Glomerular visceral epithelial cell (primary cell): ENCODE results near the gene KCNQ5.
A peak's percentile ranks its signal among the peaks of the same experiment; 100 is the strongest.

Experiments
- DNase-seq: peaks from one replicate; pipeline ENCODE4 v3.0.0-alpha.2; 2016; ENCODE audit errors: extremely low spot score

KCNQ5 gene

DNA sequence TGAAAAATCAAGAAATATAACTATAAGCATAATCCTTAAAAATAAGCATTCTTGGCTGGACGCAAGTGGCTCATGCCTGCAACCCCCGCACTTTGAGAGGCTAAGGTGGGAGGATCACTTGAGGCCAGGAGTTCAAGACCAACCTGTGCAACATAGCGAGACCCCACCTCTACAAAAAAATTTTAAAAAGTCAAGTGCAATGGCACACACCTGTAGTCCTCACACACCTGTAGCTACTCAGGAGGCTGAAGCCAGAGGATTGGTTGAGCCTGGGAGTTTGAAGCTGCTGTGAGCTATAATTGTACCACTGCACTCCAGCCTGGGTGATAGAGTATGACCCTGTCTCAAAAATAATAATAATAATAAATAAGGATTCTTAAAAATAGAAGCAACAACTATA lies 494.5 kb downstream of the KCNQ5 start:
- no peak for DNase-seq

DNA sequence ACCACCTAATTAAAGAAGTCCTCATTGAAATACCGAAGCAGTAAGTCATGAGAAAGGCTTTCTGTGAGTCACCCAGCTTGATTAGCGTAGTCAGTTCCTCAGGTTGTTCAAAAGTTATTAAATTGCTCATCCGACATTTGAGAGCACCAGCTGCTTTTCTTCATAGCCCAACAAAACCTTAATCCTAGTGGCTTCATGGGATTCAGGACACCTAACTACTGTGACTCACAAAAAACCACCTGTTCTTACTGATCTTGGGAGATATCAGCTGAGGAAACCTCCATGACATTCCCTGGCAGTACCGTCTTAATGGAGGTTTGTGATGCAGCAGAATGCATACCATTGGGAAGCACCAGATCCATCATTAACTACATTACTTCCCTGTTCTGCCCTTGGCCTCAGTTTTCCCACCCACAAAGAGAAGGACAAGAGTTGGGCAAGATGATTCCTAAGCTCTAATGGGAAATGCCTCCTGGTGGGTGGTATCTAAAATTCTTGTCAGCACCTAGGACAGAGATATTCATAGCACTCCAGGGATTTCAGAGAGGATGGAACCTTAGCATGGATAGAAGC lies 499.6 kb downstream of the KCNQ5 start:
- peak; percentile 16 for DNase-seq

DNA sequence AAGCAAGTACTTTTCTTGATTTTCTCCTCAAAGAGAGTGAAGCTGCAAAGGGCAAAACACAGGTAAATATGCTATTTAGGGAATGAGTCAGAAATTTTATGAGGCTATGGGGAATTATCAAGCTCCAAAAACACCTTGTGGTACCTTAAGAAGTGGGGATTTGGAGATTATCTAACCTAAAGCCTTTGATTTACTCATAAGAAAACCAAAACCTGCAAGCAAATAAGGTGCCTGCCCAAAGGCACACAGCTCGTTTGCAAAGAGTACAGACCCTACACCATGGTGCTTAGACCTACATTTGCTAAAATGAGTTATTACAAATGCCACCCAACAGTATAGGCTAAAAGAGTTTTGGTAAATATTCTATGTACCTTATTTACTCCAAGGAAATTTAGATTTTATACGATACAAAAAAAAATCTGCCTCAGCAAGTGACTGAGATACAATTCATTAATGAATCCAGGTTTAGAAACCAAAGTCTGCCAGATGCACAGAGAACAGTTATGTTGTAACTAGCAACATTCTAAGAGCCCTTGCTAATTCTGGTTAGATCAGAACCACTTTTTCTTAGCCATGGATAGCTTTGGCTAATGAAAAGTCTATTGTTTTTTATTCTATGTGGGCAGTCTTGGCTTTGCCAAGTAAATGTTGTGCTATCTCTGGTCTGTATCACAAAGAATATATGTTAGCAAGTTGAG lies 501.9 kb downstream of the KCNQ5 start:
- DNase-seq, result no peak

DNA sequence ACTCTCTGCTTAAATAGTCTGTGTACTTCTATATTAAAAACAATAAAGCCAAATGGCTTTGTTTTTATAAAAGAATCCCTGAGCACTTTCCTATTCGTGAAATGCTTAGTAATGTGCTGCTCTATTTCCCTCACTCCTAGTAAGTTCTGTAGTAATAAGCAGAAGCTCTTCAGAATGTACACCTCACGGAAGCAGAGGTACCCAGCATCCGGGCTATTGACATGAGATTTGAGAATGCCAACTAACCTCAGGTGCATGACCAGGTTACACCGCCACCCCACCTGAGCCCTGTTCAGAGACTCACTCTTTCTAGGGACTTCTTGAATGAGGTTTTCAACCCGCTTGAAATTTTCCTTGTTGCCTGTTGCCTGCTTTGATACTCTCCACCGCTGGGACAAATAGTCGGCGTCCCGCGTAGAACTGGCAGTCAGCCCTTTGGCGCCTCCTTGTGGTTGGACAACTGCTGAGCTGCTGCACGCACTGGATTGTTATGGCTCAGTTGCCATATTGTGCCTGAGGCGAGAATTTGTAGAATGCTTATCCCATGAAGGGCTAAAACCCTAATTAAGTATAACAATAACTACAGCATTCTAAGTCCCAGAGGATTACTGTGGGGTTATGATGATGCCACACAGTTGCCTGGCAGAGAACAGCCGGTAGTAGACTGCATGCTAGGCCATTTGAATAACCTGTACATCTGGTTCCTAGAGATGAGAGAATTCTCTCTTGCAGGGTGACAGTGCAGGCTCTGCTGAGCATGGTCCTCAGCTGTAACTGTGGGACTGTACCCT lies 508.0 kb downstream of the KCNQ5 start:
- peak; percentile 70 for DNase-seq

DNA sequence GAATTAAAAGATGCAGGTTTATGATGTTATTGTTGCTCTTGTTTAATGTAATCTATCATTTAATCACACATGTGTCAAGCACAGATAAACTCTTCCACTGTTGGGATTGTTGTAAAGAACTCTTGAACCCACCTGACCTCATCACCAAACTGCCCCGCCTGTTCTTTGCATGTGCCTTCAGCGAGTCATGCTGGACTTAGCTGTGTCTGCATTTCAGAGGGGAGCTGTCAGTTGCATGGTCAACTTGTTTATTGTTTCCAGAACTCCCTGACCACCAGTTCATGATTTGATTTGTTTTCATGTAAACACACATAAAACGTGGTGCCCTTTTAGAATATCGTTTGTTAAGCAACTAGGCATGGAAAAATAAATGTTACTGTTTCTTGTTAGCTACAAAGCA lies 509.8 kb downstream of the KCNQ5 start:
- no peak for DNase-seq

DNA sequence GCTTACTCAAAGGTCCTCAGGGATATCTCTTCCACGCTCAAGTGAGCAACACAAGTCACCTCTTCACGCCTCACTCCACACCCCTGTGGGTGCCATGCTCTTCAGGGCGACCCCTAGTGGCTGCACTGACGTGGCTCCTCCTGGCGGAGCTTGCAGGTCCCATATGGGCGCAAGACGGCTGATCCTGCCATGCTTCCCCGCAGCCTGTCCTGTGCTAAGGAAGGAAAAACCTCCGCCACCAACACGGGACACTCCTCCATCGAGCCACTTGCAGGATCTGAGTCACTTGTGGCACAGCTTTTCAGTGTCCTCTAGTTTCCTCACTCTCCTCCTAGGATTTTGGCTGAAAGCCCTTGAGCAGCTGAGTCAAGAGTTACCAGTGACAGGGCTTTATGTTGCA lies 512.7 kb downstream of the KCNQ5 start:
- no peak for DNase-seq

DNA sequence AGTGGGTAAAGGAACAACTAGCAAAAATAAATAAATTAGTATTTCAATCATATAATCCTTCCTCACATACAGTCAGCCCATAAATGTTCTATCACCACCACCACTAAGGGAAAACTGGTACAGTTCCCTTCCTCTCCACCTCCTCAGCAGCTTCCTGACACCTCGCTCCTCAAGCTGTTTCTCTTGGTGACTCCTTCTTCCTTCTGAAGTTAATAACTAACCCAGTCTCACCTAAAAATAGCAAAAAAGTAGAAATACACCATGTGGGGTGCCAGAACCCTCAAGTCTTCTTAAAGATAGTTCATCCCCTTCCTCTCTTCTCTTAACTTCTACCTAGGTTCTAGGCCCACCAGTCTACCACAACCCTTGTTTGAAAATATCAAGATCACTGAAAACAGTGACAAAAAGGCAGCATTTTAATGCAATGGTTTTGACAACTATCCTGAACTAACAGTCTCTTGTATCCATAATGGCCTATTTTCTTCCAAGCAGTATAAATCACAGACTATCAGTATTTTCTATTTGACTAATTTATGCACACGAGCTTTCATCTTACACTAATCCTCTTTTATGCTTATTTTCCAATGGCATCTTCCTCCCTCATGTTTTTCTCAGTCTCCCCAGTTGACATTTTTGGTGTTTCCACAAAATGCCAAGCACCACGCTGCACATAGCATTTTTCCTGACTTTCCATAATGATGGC lies 518.0 kb downstream of the KCNQ5 start:
- no peak for DNase-seq

DNA sequence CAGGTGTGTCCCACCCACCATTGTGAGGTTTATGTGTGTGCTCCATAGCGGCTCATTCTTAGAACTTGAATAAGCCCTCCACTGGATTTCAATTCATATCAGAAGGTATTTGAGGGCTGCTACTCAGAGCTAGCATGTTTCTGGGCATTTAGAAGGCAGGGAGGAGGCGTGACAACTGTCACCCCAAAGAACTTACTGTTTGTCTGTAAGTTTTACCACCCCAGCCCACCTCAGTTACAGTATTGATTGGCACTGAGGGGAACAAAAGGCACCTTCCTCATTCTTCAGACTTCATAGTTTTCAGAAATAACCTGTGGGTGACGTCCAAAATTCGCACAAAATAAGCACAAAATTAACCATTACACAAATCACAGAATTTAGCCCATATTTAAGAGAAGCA lies 521.7 kb downstream of the KCNQ5 start:
- DNase-seq, result no peak

DNA sequence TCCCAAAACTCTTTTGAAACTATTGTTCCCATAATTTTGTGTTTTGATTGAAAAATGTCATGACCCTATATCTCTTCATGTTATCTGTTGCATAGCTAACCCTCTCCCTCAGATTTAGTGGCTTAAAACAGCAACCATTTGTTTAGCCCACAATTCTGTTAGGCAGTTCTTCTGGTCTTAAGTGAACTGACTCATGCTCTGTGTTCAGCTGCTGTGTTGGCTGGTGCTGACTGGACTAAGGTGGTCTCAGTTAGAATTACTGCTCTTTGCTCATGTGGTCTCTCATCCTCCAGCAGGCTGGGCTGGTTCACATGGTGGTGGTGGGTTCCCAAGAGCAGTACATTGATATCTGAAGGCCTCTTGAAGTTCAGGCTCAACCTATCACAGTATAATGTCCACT lies 522.7 kb downstream of the KCNQ5 start:
- no peak for DNase-seq

DNA sequence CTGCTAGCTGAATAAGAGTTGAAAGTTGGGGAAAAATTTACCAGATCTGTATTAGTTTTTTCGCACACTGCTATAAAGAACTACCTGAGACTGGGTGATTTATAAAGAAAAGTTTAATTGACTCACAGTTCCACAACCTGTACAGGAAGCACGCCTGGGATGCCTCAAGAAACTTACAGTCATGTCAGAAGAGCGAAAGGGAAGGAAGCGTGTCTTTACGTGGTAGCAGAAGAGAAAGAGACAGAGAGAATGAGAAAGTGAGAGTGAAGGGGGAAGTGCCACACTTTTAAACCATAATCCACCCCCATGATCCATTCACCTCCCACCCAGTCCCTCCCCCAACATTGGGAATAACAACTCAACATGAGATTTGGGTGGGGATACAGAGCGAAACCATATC lies 523.8 kb downstream of the KCNQ5 start:
- DNase-seq, result no peak

DNA sequence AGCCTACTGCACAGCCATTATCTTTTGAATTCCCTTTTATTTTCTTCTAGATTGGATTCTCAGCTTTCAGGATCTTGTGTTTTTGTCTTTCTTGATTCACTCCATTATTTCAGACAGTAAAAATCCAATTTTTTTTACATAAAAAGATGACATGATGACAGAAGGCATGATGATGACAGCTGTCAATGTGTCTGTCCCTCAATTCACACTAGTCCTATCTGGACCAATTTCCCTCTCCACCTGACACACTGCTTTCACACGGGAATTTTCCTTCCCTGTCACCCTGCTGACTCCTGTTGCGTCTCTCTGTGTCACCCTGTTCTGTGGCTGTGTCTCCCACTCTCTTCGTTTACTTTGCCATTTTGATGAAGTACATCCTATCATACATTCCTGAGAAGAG lies 529.9 kb downstream of the KCNQ5 start:
- DNase-seq, result no peak

DNA sequence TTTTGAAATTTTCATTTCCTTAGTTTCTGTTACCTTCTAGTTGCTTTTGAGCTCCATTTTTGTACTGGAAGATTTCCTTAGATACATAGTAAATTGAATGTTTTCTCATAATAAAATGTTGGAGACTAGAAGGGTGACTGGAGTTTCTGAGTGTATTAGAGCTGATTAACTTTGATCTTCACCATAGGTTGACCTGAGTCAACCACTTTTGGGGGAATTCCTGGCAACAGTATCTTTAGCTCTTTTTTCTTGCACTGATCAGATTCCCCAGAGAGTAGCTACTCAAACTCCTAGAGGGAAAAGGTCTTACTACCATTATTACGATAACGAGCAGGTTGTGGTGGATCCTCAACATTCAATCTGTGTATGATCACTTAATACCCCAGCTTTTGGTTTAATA lies 530.7 kb downstream of the KCNQ5 start:
- DNase-seq, result no peak

DNA sequence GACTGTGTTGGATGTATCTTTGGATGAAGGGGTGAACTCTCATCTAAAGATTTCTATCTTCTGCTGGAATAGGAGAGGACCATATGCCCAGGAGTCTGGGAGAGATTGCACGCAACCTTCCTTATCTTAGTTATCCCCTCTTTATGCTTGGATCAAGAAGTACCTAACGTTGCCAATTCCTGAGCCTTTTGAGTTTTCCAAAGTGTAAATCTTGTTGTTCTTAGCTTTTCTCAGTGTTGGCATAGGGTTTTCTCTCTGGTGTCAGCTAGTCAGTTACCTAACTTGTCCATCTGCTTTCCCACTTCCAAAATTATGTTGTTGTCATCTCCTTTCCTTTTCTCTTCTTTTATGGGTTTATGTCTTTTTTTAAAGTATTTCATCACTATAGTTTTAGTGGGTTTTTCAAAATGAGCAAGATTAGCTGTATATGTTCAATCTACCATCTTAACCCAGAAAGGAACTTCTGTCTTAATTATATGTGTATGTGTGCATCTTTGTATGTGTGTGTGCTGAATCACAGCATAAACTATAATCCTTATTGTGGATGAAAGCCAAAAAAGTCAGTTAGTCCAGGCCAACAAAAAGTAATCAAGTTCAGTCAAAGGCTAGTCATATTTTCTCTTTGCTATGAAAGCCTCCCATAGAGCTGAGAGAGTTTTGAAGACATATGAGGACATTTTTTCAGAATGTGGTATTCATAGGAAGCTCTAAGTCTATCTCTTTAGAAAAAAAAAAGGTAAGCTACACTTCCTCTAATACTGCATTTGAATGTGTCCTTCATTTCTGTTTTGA lies 531.3 kb downstream of the KCNQ5 start:
- DNase-seq, result no peak

DNA sequence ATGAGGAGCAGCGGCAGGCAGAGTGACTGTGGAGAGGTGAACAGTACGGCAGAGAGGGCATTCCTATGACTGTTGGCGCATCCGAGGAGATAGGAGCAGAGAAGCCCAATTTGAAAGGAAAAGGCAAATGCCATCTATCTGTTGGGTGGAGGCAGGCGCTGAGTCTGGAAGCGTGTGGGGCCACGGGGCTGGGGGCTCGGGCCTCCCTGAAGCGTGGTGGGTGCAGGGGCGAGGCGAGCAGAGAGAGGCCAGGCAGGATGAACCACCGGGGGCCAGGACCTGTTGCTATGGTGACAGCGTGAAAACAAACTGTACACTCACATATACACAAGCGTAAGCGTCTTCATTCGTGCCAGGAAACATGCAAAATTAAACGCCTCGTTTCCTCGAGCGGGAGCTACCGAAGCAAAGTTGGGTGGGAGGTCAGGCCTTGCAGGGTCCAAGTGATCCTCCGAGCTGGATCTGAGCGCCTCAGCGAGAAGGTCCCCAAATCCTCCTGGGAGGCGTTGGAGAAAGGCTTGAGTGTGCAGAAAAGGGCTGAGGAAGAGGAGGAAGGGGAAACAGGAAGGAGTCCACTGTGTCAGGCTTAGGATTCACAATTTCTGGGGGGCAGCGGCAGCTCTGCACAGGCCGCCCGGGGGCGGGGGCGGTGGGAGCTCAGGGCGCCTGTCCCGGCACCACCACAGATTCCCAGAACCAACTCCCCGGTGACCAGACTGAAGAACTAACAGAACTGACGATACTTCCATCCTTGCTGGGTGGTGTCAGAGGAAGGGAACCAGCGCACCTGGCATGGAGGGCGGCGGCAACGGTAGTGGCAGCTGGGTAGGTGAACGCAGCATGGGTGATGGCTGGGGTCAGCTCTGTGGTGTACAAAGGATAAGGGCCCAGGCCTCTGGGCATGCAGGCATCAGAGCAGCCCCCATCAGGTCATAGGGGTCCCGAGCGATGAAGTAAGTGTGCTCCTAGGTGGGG lies 535.2 kb downstream of the KCNQ5 start:
- DNase-seq, result no peak

DNA sequence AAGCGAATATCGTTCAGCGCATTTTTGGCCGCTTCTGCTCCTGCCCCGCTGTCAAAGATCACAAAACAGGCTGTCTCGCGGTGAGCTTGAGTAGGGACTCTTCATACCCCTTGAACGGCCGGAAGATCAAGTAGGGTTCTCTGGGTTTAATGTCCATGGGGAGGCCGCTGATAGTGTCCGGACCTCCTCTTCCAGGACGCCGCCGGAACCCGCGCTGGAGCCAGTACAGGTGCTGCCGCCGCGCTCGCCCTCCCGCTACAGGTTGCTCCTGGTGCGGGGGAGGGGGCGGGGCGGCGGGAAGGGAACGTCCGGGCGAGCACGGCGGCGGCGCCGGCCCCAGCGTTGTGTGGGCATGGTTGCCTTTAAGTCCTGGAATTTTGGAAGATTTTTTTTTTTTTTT lies 536.0 kb downstream of the KCNQ5 start:
- DNase-seq, result no peak

DNA sequence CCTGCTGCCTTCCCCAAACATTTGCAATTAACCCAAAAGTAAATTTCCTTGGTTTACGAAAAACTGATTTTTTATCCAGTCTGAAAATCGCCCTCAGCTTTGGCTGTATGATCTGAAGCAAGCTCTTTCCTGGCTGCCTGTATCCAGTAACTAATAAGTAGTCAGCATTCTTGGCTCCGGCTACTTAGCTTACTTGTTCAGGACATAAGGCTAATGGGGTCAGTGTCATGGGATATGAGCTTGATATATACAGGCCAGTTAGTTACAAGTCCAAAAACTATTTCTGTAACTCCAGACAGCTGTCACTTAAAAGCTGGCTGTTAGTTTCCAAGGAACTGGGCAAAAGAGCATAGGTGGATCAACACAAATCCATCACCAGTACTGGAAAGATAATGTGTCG lies 547.2 kb downstream of the KCNQ5 start:
- no peak for DNase-seq

DNA sequence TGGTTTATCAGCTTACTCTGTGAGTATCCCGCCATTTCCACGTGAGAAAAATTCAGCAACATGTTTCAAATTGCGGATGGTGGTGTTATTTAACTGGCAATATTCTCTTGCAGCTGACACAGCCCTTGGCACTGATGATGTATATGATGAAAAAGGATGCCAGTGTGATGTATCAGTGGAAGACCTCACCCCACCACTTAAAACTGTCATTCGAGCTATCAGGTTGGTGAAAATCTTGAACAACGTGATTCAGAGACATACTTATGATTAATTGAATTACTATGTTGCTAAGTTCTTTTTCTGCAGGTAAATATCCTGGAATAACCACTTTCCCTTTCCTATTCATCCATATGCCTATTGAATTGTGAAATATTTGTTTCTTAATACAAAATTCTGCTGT lies 547.8 kb downstream of the KCNQ5 start:
- DNase-seq, result no peak

DNA sequence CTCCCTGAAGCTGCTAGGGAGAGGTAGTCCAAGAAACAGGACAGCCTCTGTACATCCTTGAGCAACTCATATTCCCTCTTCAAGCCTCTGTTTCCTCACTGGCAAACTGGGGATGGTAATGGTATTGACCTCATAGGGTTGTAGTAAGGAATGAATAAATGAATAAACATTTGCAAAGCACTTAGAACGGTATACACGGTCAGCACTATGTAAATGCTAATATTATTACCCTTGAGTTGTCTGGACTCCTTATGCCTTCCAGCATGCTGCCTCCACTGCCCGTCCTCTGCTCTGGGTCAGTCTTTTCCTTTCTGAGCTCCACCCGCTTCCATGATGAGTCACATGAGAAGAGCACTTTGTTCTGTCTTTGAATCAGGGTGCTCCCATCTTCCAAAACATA lies 552.8 kb downstream of the KCNQ5 start:
- no peak for DNase-seq

DNA sequence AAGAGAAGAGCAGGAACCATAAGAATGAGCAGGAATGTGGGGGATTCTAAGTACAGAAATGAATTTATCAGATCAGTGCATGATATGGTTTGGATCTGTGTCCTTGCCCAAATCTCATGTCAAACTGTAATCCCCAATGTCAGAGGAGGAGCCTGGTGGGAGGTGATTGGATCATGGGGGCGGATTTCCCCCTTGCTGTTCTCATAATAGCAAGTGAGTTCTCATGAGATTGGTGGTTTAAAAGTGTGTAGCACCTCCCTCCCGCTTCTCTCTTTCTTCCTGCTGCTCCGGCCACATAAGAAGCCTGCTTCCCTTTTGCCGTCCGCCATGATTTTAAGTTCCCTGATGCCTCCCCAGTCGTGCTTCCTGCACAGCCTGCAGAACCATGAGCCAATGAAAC lies 554.2 kb downstream of the KCNQ5 start:
- DNase-seq, result no peak

DNA sequence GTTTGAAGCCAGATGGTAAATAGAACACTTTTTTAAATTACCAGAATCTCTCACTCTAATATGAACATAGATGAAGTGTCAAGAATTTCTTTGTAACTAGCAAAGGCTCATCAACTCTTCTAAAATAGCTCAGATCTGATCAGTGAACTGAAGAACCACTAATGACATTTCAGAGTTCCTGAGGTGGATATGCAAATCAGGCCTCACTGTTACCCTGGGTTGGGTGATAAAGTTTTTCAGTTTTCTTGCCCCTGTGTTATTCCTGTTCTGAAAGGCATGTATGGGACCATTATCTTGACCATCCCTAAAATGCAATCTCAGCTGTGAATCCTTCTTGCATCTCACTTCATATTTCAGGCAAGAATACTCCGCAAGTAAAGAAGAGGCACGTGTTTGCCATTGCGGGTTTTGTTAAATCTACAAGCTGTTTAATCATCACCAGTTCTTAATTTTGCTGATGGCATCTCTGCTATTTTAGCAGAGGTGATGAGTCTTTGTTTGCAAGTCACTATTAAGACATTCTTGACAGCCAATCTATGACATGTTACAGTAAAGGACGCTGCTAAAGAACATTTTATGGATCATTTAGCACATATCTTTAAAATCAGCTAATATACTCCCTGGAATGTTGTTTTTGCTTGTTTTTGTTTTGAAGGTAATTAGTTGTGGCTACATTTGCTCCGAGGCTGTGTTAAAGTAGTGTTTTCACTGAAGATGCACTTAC lies 555.5 kb downstream of the KCNQ5 start:
- DNase-seq, result no peak
